A172 (cell line): ENCODE data around the gene PRICKLE2. TPM values are rescaled to one million over a fixed set of nuclear protein-coding genes. Genes with fewer than 3 reads are reported as not detected.

Experiments used
- DNase-seq: peaks from one replicate; pipeline ENCODE4 v3.0.0-alpha.2; 2015; ENCODE audit warnings: low spot score
- total RNA-seq: library from RNA; depleted of rRNA; stranded (reverse); fragments of >200 nt; shearing (Covaris generic); gene quantifications from 2 replicates; pipeline ENCODE4 v1.2.3, GENCODE V29; 2014

PRICKLE2 gene
- total RNA-seq, 1 experiment from 2014 or later = 6.9 TPM

GRCh38 chr3:64218746-64219145, 6.5 kb downstream of the PRICKLE2 start:
- no peak for DNase-seq

DNA sequence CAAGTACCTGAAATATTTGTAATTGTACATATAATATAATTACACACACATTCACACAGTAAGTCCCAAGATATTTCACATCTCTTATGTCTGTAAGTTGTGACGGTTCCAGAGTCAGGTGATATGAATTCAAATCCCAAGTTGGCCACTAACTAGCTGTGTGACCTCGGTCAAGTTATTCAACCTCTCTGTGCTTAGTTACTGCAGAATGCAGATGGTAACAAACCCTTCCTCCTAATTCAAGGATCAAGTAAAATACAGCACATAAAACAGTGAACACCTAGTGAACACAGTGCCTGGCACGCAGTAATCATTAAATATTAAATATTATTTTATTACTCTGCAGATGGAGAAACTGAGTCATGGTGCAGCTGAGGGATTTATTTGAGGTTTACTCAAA, 6.9 kb downstream of the PRICKLE2 start:
- no peak for DNase-seq

GRCh38 chr3:64216274-64217147, 8.8 kb downstream of the PRICKLE2 start:
- peak; percentile 48 for DNase-seq

GRCh38 chr3:64215559-64215958, 9.7 kb downstream of the PRICKLE2 start:
- DNase-seq = no peak

- no peak for DNase-seq
These were observed 10.2 kb downstream of the PRICKLE2 start for GRCh38 chr3:64215103-64215502.

- DNase-seq = peak; percentile 62
These were observed 10.8 kb downstream of the PRICKLE2 start for GRCh38 chr3:64214381-64215018.

- peak; percentile 62 for DNase-seq
These were observed 11.3 kb downstream of the PRICKLE2 start for GRCh38 chr3:64213962-64214379.

- DNase-seq = no peak
These were observed 11.9 kb downstream of the PRICKLE2 start for GRCh38 chr3:64213224-64213878.

DNA sequence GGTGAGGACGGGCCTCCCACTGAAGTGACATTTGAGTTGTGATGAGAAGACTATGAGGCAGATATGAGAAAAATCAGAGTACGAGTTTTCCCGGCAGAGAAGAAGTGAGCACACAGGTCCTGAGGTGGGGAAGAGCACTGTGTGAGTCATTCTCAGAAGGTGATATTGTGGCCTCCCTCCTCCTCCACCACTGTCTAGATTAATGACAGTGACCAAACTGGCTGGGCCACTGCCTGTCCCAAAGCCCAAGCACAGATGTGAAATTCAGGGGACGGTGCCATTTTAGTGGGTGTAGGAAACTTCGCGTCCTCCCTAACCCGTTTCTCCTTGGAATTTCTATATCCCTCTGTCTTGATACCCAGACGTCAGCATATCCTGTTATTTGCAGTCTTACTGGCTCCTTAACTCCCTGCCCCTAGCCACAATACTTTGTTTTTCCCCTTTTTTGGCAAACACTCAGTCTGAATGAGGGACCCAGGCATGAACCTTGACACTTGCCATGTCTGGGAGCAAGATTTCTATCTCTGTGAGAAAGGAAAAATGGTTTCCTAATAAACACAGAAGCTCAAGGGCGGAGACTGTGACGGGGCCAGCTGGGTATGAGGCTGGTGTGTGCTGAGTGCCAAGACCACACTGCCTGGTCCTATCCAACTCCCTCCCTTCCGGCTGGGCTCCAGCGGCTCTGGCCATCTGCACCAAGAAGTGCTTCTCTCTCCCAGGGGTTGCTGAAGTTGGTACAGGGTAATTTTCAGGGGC, 15.2 kb downstream of the PRICKLE2 start:
- DNase-seq = peak; percentile 42

DNA sequence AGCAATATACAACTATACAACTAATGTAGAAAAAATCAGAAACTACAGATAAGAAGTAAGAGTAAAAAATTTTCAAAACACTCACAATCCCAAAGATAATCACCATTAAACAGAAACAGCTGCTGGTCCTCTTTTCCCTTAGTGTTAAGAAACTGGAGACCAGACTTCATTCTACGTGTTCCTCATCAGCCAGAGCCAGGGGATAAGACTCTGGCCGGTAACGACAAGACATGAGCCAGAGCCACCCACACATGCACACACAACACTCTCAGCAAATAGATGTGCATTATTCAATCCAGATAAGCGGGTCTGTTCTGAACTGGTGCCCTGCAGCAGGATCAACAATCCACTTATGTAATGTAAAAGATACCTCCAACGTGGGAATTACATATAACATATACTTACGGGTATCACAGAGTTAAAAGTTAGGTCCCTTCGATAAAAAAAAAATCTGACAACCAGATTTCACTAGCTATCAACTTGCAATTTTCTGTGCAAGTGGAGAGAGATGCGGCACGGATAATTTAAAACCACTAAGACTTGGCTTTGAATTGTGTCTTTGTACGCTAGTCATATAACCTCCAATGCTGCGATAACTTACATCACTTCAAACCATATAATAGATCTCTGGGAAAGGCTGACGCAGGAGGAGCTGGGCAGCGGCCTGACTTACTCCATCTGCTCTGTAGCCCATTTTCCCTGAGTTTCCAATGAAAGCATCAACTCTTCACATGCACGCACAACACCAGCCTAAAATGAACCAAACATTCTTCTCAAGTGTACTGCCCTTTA, 17.8 kb downstream of the PRICKLE2 start:
- DNase-seq = no peak

DNA sequence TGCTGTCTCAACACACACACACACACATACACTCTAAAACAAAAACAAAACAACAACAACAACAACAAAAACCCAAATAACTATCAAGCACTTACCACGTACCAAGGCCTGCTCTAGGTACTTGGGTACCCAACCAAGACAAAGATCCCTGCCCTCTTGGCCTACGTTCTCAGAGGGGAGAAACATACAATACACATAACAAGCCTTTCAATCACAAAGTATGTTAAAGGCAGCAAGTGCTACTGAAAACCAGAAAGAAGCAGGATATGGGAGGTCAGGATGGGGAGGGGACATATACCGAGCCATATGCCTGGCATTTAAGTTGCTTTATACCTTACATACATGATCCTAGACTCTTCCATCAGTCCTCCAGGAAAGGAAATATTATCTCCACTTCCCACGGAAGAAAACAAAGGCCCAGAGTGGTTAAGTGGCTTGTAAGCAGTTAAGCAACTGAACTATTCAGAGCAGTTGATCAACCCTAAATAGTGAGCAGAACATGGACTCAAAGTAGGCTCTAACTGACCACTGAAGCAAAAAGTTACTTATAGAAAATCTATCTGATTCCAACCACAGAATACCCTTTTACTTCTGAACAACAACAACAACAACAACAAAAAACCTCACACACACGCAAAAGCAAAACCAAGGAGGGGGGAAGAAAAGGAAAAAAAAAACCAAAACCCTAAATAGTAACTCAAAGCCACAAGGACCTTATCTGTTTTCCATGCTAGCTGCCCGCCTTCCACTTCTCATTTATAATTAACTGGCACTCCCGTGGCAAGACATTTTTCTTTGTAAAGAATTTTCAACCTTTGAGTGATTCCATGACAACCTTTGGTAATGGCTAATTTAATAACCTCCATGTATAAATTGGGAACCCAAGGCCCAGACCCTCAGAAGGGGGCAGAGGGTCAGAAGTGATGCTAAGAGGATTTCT, 21.0 kb downstream of the PRICKLE2 start:
- no peak for DNase-seq

- peak; percentile 18 for DNase-seq
These were observed 22.1 kb downstream of the PRICKLE2 start for GRCh38 chr3:64203216-64203615.

GRCh38 chr3:64199932-64200331, 25.3 kb downstream of the PRICKLE2 start:
- no peak for DNase-seq

- no peak for DNase-seq
These were observed 28.9 kb downstream of the PRICKLE2 start for GRCh38 chr3:64196236-64196929.

- no peak for DNase-seq
These were observed 29.5 kb downstream of the PRICKLE2 start for GRCh38 chr3:64195789-64196188.

- DNase-seq = no peak
These were observed 33.4 kb downstream of the PRICKLE2 start for GRCh38 chr3:64191822-64192221.

- DNase-seq = peak; percentile 83
These were observed 34.5 kb downstream of the PRICKLE2 start for GRCh38 chr3:64190517-64191515.
